ENCODE results near the gene TRAP1.

The TRAP1 gene

DNA sequence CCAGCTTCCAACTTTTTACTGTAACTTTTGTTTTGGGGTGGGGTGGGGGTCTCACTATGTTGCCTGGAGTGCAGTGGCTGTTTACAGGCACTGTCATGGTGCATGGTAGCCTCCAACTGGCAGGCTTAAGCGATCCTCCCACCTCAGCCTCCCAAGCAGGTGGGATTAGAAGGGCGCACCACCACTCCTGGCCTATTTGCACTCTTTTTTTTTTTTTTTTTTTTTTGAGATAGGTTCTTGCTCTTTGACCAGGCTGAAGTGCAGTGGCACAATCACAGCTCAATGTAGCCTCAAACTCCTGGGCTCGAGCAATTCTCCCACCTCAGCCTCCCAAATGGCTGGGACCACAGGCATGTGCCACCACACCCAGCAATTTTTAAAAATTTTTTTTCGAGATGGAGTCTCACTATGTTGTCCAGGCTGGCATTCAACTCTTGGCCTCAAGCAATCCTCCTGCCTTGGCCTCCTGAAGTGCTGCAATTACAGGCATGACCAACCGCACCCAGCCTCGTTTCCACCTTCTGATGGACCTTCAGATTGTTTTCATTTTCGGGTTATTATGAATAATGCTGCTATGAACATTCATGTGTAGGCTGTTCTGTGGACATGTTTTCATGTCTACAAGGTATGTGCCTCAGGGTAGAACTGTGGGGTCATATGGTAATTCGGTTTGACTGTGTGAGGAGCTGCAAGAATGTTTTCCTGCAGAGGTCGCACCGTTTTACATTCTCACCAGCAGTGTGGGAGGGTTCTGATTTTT, 10.9 kb downstream of the TRAP1 start:
- no peak for DNase-seq

- no peak for DNase-seq
These were observed 15.2 kb downstream of the TRAP1 start for GRCh38 chr16:3702082-3702481.

GRCh38 chr16:3701531-3701930, 15.8 kb downstream of the TRAP1 start:
- DNase-seq, result no peak

DNA sequence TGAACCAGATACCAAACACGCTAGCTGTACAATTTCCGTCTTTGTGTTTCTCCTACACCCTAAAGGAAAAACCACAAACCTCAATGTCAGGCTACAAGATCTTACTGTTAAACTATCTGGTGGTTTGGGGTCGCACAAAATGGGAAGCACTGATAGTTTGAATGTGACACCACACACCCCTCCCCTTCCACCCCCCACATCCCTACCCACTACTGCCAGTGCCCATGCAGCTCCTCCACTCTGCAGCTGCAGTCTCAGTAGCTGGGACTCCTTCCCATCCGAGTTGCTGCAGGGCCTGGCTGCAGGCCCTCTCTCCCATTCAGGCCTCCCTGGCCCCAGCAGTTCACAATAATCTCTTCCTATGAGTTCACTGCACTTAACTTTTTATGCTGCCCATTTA, 18.4 kb downstream of the TRAP1 start:
- no peak for DNase-seq

DNA sequence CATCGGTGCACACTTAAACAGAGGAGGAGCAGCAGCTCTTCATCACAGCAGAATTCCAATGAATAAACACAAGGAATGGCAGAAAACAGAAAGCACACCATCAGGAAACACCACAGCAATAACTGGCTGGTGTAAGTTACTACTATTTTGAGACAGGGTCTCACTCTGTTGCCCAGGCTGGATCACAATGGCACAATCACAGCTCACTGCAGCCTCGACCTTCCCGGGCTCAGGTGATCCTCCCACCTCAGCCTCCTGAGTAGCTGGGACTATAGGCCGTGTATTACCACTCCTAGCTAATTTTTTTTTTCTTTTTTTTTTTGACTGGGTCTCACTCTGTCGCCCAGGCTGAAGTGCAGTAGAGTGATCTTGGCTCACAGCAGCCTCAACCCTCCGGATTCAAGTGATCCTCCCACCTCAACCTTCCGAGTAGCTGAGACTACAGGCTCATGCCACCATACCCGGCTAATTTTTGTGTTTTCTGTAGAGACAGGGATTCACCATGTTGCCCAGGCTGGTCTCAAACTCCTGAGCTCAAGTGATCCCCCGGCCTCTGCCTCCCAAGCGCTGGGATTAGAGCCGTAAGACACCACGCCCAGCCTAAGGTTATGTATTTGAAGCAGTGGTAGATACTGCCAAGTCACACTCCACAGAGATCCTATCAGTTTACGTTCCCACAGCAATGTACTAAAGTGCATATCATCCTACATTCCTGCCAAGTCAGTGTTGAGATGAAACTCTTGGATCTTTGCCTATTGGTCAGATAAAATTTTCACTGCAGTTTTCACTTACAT, 20.7 kb downstream of the TRAP1 start:
- DNase-seq, result no peak

DNA sequence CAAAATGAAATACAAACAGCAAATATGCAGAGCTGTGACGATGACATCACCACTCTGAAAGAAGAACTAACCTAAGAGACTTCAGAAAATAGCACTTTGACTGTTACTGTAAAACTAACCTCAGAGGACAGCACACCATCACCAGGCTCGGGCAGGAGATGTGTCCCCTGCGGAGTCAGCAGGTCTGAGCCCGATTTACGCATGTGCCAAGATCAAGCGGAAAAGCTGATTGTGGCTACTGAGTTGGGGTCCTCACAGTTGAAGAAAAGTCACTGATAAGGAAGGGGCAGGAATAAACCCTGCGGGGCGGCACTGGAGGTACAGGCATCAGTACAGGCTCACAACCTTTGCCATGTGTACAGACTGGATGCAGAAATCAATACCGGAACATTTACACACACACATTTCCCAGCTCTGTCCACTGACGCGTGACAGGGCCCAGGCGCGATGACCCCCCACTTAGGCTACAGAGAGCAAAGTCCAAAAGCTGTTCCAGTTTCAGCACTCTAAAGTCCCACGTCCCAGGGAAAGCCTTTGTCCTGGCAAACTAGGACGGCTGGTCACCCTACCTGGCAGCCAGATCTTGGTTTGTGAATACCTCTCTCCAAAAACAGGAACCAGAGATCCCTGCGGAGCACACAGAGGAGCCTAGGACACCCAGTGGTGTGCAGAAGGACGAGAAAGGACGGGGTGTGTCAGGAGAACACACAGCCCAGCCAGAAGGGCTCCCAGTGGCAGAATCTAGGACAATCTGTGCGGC, 21.5 kb downstream of the TRAP1 start:
- no peak for DNase-seq

DNA sequence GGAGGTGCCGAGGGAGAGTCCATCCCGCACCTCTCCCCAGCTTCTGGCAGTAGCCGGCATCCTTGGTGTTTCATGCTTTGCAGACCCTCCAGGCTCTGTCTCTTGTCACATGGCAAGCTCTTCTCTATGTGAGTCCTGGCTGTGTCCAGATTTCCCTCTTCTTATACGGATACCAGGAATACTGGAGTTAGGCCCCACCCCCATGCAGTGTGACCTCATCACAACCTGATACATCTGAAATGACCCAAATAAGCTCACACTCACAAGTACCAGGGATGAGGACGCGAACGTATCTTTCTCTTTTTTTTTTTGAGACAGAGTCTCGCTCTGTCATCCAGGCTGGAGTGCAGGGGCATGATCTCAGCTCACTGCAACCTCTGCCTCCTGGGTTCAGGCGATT, 23.3 kb downstream of the TRAP1 start:
- no peak for DNase-seq

DNA sequence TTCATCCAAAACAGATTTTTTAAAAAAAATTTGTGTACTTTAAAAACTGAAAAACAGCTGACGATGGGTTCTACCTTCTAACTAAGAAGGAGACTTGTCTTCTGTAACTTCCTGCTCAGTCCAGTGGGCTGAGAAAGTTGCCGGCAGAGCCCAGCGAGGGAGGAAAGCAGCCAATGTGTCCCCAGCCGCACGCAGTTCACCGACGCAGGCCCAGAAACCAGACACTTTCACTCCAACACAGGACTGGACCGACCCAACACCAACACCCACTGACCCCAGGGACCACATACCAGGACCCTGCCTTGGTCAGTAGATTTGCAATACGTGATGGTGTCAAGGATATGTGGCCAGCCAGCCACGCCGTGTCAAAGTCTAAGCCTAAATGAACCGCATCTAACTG, 25.6 kb downstream of the TRAP1 start:
- no peak for DNase-seq

DNA sequence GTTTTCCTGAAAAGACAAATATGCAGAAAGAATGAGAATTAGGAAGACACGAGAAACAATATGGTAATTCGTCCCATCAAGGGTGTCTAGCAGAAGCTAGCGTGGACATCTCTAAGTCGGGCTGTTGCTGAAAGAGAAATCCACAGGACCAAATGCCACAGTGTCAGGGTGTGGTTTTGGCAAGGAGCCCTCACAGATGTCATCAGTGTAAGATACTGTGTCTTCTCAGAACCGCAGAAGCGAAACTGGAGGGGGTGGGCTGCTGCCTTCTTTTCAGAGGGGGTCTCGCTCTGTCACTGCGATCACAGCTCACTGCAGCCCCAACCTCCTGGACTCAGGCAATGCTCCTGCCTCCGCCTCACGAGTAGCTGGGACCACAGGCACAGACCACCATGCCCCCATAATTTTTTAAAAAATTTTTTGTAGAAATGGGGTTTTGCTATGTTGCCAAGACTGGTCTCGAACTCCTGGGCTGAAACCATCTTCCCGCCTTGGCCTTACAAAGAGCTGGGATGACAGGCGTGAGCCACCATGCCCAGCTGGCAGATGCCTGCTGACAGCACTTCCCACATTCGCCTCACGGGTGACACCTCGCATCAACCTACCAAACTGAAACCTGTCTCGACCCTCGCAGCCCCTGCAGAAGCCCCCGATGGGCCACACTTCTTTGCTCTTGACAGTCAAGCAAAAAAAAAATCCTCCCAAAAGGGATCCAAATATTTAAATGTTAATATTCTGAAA, 26.2 kb downstream of the TRAP1 start:
- no peak for DNase-seq

DNA sequence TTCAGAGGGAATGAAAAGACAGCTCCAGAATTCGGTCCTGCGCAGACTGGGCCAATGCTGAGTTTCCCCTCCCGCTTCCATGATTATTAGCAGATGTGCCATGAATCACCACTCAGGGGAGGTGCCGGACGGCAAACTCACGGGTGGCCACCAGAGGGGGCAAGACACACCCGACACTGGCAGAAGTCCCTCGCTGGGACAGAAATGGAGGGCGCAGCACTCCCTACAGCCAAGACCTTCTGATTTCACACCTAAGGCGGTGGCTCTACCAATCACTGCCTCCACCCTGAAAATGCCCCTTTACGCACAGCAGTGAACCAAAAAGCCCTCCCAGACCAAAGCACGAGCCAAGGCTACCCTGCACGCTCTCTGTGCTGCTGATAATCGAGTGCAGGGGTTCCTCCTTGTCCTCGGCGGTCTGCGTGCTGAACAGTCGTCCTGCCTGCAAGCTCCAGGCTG, 26.8 kb downstream of the TRAP1 start:
- DNase-seq, result peak; percentile 23

GRCh38 chr16:3689731-3690130, 27.6 kb downstream of the TRAP1 start:
- no peak for DNase-seq

DNA sequence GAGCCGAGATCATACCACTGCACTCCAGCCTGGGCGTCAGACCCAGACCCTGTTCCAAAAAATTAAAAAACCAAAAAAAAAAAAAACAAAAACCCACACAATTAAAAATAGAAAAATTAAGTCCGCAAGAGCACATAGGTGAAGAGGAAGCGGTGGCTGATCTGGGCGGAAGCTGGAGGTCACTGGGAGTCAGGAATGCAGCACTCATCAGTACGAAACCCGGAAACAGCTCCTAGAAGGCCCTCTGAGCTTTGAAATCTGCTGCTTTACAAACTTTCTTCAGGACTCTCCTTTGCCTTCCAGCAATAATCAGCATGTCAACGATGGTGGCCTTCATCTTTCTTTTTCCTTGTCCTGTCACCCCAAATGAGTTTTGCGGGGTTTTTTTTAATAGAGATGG, 29.5 kb downstream of the TRAP1 start:
- no peak for DNase-seq

DNA sequence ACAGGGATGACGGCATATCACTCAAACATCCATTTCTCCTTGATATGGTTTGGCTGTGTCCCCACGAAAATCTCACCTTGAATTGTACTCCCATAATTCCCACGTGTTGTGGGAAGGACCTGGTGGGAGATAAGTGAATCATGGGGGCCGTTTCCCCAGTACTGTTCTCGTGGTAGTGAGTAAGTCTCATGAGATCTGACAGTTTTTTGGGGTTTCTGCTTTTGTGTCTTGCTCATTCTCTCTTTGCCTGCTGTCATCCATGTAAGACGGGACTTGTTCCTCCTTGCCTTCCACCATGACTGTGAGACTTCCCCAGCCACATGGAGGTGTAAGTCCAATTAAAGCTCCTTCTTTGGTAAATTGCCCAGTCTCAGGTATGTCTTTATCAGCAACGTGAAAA, 30.3 kb downstream of the TRAP1 start:
- no peak for DNase-seq

- DNase-seq, result no peak
These were observed 36.1 kb downstream of the TRAP1 start for GRCh38 chr16:3681206-3681605.

DNA sequence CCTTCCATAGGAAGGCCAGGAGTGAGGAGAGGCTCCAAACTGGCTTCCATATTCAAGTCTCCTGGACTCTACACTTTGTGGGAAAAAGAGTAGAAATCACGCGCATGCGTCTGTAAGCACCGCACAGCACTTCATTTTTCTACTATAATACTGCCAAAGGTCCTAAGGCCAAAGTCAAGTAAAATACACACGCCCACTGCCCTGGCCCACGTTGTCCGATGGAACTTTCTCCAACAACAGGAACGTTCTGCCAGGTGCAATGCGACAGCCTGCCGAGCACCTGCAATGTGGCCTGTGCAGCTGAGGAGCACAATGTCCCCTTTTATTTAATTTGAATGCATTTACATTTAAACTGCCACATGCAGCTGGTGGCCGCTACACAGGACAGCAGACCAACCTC, 39.3 kb downstream of the TRAP1 start:
- DNase-seq, result no peak

GRCh38 chr16:3675601-3676130, 41.7 kb downstream of the TRAP1 start:
- no peak for DNase-seq

DNA sequence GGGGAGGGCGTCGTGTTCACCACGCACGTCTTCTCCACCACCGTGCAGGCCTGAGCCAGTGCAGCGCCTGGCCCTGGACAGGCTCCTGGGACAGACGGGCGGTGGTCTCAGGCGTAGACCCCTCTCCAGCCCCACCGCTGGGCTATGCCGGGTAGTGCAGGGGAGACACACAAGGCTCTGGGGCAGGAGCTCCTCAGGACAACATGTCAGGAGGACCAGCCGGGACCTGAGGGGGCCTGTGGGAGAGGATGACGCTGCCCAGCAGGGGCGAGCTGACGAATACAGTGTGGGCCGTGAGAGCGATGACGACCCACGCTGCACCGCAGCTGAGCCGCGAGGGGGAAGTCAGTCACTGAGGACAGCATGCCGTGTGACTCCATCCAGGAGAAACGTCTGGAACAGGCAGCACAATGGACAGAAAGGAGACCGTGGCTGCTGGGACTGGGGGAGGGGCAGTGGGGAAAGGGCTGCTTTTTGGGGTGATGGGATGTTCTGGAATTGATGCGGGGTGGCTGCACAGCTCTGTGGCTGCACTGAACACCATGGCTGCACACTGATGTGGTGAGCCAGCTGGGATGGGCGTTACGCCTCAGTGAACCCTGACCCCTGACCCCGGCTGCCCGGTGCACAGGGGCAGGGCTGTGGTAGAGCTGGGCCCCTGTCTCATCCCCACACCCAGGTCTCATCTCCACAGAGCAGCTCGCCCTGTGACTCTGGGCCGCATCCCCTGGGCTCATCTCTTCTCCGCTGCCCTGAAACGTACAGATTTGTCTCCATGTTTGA, 42.6 kb downstream of the TRAP1 start:
- DNase-seq, result no peak

- no peak for DNase-seq
These were observed 43.5 kb downstream of the TRAP1 start for GRCh38 chr16:3673676-3674377.

DNA sequence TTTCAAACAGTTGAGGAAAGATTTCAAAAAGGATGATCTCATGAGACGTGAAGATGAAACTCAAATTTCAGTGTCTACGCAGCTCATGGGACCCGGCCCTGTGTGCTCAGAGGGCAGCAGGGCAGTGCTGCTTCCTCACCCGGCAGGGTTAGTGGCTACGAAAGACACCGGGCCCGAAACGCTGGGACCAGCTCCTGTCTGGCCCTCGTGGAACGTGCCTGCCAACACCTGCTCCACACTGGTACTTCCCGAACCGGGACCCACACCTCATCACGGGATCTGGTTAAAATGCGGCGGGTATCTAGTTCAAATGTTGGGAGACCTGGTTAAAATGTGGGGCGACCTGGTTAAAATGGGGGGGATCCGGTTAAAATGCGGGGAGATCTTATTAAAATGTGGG, 44.1 kb downstream of the TRAP1 start:
- DNase-seq, result no peak

- no peak for DNase-seq
These were observed 44.7 kb downstream of the TRAP1 start for GRCh38 chr16:3672571-3673041.

DNA sequence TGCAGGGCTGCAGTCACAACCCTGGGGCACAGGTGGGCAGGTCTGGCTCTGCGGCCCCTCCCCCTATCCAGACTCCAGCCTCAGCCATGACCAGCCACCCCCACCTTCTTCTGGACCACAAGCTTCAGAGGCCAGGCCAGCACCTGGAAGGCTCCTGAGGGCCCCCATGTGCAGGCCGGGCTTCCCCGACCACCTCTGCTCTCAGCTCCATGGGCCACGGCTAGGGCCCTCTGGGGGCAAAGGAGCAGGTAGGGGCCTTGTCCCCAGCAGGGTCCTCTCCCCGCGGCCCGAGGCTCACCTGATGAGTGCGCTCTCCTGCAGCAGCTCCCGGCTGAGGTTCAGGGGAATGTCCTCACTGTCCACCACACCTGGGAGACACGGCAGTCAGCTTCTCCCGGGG, 45.9 kb downstream of the TRAP1 start:
- no peak for DNase-seq

Measured in NCI-H2107 (cell line).